CD4-positive, alpha-beta T cell treated with Interleukin-10 for 1 hour (primary cell): ENCODE results near the gene SERINC4.

Experiments used
- DNase-seq: peaks from one replicate; pipeline ENCODE4 v3.0.0-alpha.2; 2020

Gene SERINC4

GRCh38 chr15:43748376-43748775 is 51.6 kb downstream of the SERINC4 start:
- DNase-seq, result peak; percentile 58

GRCh38 chr15:43746903-43747309 is 53.1 kb downstream of the SERINC4 start:
- peak; percentile 38 for DNase-seq

- DNase-seq, result peak; percentile 89
Measured at GRCh38 chr15:43746245-43746902, 53.6 kb downstream of the SERINC4 start, which contains the start of gene PDIA3. TSS of gene PDIA3 (plus strand) at chr15:43746438. CDS start at chr15:43746540, 102 bp downstream.
